HG03066 (cell line): Measurements from ENCODE around the gene NFE2L3.
"Not testable (repeated sequence)": the region's sequence is repeated elsewhere in the genome, so short reads cannot be mapped to it uniquely, and the experiment has no call there.

Experiments used
- ATAC-seq: cut with Tn5 transposase; IDR thresholded peaks from one replicate; pipeline ENCODE4 v1.9.1; 2021; ENCODE audit warnings: low read depth; ENCODE audit not compliant: unreplicated experiment

NFE2L3 gene

GRCh38 chr7:26151953-26152781 lies at the start of gene NFE2L3:
TSS of gene NFE2L3 (plus strand) at chr7:26152198. CDS start at chr7:26152499, 301 bp downstream.
- peak; percentile 60 for ATAC-seq

GRCh38 chr7:26103596-26103995 lies 48.4 kb upstream of the NFE2L3 start:
- ATAC-seq: no peak

- no peak for ATAC-seq
Observed at GRCh38 chr7:26105236-26105635, 46.8 kb upstream of the NFE2L3 start.

DNA sequence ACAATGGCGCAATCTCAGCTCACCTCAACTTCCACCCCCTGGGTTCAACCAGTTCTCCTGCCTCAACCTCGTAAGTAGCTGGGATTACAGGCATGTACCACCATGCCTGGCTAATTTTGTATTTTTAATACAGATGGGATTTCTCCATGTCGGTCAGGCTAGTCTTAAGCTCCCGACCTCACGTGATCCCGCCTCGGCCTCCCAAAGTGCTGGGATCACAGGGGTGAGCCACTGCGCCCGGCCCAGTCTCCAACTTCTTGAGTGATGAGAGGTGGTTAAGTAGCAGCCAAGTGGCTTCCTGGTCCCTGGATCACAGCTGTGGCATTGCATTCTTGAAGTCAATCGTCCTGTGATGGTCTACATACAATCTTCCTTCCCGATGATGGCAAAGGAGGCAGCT lies 46.1 kb upstream of the NFE2L3 start:
- ATAC-seq: no peak

DNA sequence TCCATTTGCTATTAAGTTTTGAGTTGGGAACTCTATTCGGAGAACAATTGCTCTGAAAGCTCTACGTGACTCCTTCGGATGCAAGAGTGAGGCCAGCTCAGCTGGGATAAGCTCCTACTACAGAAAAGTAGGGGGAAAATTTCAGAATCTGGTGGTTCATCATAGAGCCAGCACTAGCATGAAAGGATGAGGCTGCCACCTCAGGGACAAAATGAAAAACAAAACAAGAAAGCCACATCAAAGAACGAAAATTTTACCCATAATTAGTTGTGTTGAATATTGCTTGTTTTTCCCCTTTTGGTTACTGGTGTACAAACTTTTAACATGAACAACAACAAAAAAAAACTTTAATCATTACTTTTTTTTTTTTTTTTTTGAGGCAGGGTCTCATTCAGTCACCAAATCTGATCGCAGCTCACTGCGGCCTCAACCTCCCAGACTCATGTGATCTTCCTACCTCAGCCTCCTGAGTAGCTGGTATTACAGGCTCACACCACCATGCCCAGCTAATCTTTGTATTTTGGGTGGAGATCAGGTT lies 39.7 kb upstream of the NFE2L3 start:
- ATAC-seq: no peak

DNA sequence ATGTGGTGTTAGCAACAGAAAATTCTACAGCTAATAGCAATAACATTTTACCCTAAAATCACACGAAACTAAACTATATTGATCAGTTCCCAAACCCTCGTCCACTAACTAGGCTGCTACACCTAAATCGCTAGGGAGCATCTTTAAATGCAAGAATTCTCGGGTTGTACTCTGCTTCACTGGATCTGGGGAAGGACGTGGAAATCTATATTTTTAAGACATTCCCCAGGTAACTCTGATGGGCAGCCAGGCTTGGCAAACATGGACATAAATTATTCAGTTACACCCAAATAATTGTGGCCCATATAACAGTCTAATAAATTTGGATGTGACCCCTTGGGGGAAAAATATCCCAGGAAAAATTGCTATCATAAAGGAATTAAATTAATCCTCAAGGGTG lies 36.3 kb upstream of the NFE2L3 start:
- ATAC-seq: no peak

DNA sequence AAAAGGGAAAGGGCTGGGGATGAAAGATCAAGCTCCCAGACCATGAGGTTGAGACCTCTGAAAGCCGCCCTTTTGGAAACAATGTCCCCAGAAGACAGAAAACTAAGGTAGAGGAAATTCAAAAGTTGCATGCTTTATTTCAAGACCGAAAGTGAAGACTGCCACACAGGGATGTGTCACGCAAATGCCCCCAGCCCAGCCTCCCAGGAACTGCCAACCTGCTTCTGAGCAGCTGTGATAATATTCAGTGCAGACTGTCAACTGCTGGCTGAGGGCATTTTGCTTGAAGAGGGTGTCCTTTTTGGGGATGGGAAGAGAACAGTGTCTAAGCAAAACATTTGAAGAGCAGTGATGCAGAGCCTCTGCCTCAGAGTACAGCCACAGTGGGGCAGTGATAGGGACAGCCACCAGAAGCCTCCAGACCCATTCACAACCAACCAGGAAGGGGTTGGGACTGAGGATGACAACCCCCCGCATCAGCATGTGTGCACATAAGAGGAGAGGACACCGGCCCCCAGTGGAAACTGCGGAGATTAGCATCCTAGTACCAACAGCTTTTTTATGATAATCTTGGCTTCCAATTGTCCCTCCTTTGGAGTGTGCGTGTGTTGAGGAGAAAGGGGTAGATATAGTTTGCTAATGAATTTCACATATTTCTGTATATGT lies 34.7 kb upstream of the NFE2L3 start:
- ATAC-seq: no peak

- ATAC-seq: no peak
Observed at GRCh38 chr7:26117970-26118369, 34.0 kb upstream of the NFE2L3 start.

DNA sequence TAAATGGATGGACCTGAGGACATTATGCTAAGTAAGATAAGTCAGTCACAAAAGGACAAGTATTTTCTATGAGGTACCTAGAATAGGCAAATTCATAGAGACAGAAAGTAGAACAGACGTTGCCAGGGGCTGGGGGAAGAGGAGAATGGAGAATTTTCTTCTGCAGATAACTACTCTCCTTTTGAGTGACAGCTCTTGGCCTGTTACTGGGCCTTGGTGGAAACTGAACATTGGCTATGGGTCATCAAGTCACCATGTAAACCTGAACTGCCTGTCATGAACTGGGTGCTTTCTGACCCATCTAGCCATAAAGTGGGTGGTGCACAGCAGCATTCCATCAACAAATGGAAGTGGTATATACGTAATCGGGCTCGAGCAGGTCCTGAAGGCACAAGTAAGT lies 29.3 kb upstream of the NFE2L3 start:
- ATAC-seq: no peak

DNA sequence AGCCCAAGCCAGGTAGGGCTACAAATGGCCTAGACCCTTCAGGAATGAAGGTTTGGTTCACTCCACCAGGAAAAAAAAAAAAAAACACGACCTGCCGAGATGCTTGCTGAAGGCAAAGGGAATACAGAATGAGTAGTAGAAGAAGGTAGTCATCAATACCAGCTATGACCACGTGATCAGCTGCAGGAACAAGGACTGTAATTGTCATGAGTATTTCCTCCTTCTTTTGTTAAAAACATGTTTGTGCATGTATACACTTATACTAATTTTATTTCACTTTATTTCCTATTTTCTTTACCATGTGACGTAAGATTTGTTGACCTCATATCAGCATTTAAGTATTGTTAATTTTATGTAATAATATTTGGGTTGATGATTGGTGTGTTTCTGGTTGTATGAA lies 27.2 kb upstream of the NFE2L3 start:
- not testable (repeated sequence) for ATAC-seq

DNA sequence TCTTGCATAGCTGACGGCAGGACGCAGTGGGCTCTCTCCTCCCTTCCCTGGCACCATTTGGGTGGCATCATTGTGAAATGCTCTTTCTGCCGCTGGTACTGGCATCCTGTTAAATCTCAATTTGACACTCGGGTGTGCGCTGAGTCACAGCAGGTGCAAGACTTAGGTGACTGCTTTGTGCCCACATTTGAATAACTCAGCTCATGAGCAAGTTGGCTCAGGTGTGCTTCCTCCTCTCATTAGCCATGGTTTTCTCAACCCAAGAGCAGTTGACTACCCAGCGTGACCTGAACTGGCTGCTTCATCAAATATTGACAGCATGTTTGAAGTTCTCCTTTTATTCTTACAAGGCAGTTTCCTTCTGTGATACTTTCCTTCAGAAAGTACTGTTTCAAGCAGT lies 24.6 kb upstream of the NFE2L3 start:
- no peak for ATAC-seq

GRCh38 chr7:26131056-26131589 lies 20.9 kb upstream of the NFE2L3 start:
- ATAC-seq: no peak

- ATAC-seq: no peak
Observed at GRCh38 chr7:26135076-26135475, 16.9 kb upstream of the NFE2L3 start.

GRCh38 chr7:26135551-26135950 lies 16.4 kb upstream of the NFE2L3 start:
- no peak for ATAC-seq

DNA sequence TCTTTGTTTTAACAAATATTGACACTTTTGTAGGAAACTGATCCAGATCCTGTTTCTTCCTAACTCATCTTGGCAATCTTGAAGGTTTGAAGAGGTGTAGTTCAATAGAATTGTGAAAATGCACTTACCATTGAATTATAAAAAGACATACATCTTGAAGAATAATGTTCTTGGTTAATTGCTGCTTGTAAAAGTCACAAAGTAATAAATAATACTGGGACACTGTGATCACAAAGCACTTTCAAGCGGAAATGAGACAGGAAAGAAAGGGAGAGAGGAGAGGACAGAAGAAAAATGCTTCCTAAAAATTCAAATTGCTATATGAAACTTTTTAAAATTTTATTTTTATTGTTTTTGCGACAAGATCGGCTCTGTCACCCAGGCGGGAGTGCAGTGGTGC lies 15.2 kb upstream of the NFE2L3 start:
- ATAC-seq: no peak

- no peak for ATAC-seq
Observed at GRCh38 chr7:26140380-26140779, 11.6 kb upstream of the NFE2L3 start.

DNA sequence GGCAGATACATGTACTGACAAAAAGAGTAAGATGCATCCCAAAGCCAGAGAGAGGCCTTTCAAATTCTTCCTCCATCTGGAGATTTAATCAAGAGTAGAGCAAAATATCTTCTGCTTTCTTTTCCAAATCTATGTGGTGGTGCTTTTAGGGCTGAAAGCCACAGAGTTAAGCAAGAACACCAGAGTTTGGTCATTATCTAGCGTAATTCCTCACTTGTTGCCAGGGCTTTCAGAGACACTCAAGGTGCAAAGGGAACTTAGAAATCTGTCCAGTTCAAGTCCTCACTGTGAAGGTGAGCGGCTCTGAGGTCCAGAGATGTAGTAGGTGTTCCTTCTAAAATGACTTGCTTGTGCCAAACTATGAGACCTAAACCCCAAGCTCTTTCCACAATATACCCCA lies 10.9 kb upstream of the NFE2L3 start:
- ATAC-seq: no peak

- no peak for ATAC-seq
Observed at GRCh38 chr7:26143298-26144048, 8.5 kb upstream of the NFE2L3 start.

- ATAC-seq: no peak
Observed at GRCh38 chr7:26144184-26145080, 7.6 kb upstream of the NFE2L3 start.

DNA sequence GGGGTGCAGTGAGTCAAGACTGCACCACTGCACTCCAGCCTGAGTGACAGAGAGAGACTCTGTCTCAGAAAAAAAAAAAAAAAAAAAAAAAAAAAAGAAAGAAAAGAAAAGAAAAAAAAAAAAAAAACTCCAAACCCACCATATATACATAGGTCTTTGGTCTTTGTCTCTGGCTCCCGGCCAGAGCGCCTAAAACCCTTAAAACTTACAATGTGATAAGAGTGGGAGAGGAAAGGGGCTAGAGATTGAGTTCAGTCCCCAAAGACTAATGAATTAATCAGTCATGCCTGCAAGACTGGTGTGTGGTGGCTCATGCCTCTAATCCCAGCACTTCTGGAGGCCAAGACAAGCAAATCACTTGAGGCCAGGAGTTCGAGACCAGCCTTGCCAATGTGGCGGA lies 6.8 kb upstream of the NFE2L3 start:
- no peak for ATAC-seq
